ENCODE data around the gene PPFIBP1.

PPFIBP1 gene

DNA sequence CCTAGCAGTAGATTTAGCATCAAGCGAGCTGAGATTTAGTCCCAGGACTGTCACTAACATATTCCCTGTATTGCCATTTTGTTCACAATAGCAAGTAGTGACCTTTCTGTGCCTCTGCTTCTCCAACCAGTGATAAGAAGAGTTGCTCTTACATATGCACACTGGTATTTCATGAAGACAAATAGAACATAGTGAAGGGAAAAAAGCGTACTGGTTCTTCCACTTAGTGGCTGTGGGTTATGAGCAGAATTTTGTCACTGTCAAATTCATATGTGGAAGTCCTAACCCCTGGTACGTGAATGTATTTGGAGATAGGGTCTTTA, 12.3 kb upstream of the PPFIBP1 start:
- no peak for DNase-seq

- no peak for DNase-seq
Observed at GRCh38 chr12:27513155-27513824, 10.7 kb upstream of the PPFIBP1 start.

- no peak for DNase-seq
Observed at GRCh38 chr12:27515671-27516070, 8.3 kb upstream of the PPFIBP1 start.

GRCh38 chr12:27516625-27517024, 7.4 kb upstream of the PPFIBP1 start:
- no peak for DNase-seq

DNA sequence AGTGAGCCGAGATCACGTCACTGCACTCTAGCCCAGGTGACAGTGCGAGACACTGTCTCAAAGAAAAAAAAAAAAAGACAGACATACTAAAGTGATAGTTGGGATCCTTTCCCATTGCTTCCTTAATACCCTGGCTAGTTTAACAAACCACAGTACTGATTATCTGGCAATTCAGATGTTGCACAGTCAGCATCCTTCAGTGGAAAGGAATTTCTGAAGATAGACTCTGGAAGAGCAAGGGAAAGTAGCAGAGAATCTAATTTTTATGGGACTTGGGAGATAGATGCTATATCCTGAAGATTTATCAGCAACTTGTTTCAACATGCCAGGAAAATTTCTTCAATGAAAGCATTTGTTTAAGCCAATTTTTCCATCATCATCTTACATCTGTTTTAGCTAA, 6.5 kb upstream of the PPFIBP1 start:
- DNase-seq, result no peak

- DNase-seq, result no peak
Observed at GRCh38 chr12:27517961-27518665, 5.9 kb upstream of the PPFIBP1 start.

GRCh38 chr12:27521066-27521465, 2.9 kb upstream of the PPFIBP1 start:
- DNase-seq, result no peak

- DNase-seq, result no peak
Observed at GRCh38 chr12:27521981-27522380, 2.0 kb upstream of the PPFIBP1 start.

GRCh38 chr12:27523305-27523641, 733 bp upstream of the PPFIBP1 start:
- peak in 4 of 58 donors; percentile 49 to 67 (median 54) for DNase-seq

- DNase-seq, result no peak
Observed at GRCh38 chr12:27524494-27524835, 459 bp downstream of the PPFIBP1 start.

- peak in 2 of 58 donors; percentile 7 to 13 for DNase-seq
Observed at GRCh38 chr12:27524839-27525753, 1.1 kb downstream of the PPFIBP1 start.

DNA sequence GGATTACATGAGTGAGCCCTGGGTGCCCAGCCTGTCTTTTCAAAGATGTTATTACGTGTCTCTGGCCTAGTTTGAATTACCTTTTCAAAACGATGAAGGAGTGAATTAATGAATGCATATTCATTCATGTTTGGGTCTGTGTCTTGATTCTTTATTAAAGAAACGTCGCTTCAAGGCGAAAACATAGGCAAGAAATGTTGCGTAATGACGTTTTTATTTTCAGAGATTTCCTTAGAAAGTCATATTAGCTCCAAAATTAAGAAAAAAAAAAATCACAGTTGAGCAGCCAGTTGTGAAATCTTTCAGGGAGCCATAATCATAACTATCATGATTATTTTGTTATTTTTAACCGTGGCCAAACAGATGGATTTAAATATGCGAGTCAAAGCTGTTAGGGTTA, 3.5 kb downstream of the PPFIBP1 start:
- DNase-seq, result no peak

DNA sequence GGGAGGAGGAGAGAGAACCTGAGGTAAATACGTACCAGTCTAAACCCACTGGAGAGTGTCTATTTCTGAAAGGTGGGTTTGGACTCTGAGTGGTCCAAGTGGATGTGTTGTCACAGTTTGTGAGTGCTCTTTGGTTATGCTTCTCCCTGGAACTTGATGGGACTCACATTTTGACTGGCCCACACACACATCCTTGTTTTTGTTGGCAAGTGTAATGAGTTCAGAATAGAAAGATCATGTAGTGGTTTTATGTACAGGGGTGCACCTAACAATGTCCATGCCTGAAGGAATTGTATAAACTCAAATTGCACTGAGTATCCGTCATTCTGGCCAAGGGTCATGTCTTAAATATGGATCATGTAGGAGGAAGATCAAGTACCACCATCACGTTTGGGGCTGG, 4.8 kb downstream of the PPFIBP1 start:
- no peak for DNase-seq

DNA sequence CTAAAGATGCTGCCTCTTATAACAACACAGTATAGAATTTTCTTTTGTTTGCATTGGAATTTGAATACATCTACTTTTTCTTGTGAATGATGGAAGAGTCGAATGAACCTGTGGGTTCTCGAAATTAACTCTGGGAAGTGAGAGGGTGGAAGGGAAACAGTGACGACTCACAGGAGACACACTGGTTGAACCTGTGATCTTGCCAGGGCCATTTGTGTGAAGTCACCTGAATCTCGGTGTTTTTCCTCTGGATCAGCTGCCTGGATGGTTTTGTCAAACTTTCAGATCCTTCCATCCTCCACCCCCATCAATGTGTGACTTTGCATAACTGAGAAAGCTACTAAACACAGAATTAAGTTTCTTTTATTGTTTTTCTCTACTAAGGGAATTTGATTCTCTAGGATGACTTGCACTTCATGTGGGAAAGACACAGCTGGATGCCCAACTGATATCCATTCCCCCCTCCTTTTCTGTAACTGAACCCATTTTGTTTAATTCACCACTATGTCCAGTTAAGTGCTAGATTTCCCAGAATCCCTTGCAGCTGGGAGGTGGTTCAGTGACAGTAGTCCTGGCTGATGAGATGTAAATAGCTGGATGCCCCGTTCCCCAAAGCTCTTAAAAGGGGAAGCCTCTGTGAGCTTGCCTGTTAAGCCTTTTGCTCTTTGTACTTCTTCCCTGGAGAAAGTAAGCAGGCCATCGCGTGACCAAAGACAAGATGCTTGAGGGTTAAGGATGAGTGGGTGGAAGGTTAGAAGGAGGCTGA, 6.3 kb downstream of the PPFIBP1 start:
- no peak for DNase-seq

DNA sequence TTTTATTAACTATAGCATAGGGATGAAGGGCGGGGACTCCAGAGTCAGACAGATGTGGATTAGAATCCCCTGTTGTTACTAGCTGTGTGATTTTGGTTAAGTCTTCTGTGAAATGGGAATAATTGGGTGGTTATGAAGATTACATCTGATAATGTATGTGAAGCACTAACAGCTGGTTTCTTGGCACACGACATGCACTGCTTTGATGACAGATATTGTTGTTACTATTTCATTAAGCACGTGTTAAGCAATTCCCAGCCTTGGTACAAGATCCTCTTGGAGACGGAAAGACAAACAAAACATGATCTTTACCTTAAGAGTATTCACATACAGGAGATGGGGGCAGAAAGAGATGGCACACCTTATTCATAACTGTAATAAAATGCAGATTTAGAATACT, 7.9 kb downstream of the PPFIBP1 start:
- no peak for DNase-seq

- no peak for DNase-seq
Observed at GRCh38 chr12:27534060-27534764, 10.2 kb downstream of the PPFIBP1 start.

DNA sequence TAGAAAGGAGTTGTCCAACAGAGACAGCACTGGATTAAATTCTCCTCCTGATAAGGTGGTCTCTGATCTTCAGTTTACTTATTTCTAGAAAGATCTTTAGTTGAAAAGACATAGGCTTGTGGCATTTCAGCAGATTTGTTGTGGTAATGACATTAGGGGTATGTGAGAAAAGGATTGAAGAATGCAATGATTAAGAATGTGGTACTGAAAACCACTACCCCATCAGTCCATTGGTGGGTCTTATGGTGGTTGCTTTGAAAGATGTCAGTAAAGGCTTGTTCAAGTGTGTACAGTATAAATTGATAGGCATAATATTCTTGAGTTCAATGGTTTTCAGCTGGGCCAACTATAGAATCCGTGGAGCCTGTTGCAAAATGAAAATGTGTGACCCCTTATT, 10.8 kb downstream of the PPFIBP1 start:
- DNase-seq, result no peak

GRCh38 chr12:27535318-27535717, 11.3 kb downstream of the PPFIBP1 start:
- no peak for DNase-seq

- DNase-seq, result no peak
Observed at GRCh38 chr12:27537855-27538675, 14.1 kb downstream of the PPFIBP1 start.

DNA sequence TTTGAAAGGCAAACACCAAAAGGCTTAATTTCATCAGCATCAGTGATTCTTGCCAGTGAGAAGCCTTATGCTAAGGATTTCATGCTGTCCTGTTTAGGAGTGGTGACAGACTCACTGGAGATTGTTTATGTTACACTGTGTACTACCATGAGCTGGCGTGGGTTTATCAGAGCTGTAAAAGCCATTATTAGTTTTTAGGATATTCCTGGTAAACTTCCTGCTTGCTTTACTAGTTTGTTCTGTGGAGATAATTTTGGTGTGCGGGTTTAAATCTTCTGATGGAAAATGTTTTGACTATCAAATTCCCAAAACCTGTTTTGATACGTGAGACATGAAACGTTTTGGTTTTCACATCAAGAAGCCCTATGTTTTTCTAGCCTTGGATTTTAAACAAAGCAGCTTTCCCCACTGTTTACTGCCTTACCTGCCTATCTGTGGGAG, 15.2 kb downstream of the PPFIBP1 start:
- peak in 1 of 58 donors; percentile 20 for DNase-seq
